ENCODE results near the gene TSPAN9.

The TSPAN9 gene

GRCh38 chr12:3145546-3146310, 68.5 kb downstream of the TSPAN9 start:
- TF ChIP-seq CTCF (conservative IDR thresholded peaks at IDR 0.05): no peak
- no peak overlapping the region for H3K27ac ChIP-seq

- TF ChIP-seq CTCF (conservative IDR thresholded peaks at IDR 0.05): no peak
- H3K27ac ChIP-seq: no peak overlapping the region
These were observed 70.1 kb downstream of the TSPAN9 start for GRCh38 chr12:3147260-3147659.

GRCh38 chr12:3148366-3149000, 71.3 kb downstream of the TSPAN9 start:
- no peak overlapping the region for H3K27ac ChIP-seq
- no peak for TF ChIP-seq CTCF (conservative IDR thresholded peaks at IDR 0.05)

- peak overlapping the region; percentile 62 for H3K27ac ChIP-seq
- TF ChIP-seq CTCF (conservative IDR thresholded peaks at IDR 0.05): no peak
These were observed 72.5 kb downstream of the TSPAN9 start for GRCh38 chr12:3149515-3150307.

GRCh38 chr12:3150308-3150670, 73.1 kb downstream of the TSPAN9 start:
- H3K27ac ChIP-seq: peak overlapping the region; percentile 62
- no peak for TF ChIP-seq CTCF (conservative IDR thresholded peaks at IDR 0.05)

- TF ChIP-seq CTCF (conservative IDR thresholded peaks at IDR 0.05): no peak
- peak overlapping the region; percentile 62 for H3K27ac ChIP-seq
These were observed 74.0 kb downstream of the TSPAN9 start for GRCh38 chr12:3150931-3151835.
